PC-9 (cell line): Measurements from ENCODE around the gene MAMDC4. TPM values are rescaled to one million over a fixed set of nuclear protein-coding genes. Genes with fewer than 3 reads are reported as not detected.

Source experiments
- BruUV-seq: library from RNA; stranded (reverse); fragments of 400-500 nt; replicated peaks from 2 replicates; lab custom pipeline; 2021; lab: Mats Ljungman, UMichigan
- CTCF ChIA-PET: fragments of 300-600 bp; sonication (Branson Sonifier 250); formaldehyde crosslinking; loops from one replicate; lab custom pipeline; 2022; ENCODE audit warnings: antibody characterized with exemption; lab: Charles Lee
- POLR2A ChIA-PET: fragments of 300-600 bp; sonication (Branson Sonifier 250); formaldehyde crosslinking; loops from one replicate; lab custom pipeline; 2022; ENCODE audit warnings: antibody characterized with exemption; ENCODE audit not compliant: unreplicated experiment; lab: Charles Lee
- DNase-seq, 2 experiments: peaks; one replicate each; pipeline versions ENCODE4 v3.0.0 to v3.0.0-alpha.2; 2015 to 2022; ENCODE audit warnings: mixed read lengths in 1 of 2
- H2AFZ ChIP-seq: fragments of 200-600 bp; sonication (generic); 2 replicates; pipeline ENCODE4 v1.8.1; 2017; ENCODE audit warnings: antibody characterized with exemption
- H3F3A ChIP-seq: fragments of 200-600 bp; sonication (generic); 2 replicates; pipeline ENCODE4 v1.8.1; 2017; ENCODE audit warnings: antibody characterized with exemption, mild to moderate bottlenecking, low read depth; ENCODE audit not compliant: insufficient read depth
- H3K27ac ChIP-seq: fragments of 200-600 bp; sonication (generic); 2 replicates; pipeline ENCODE4 v1.6.1; 2016; ENCODE audit warnings: mixed run types
- H3K27me3 ChIP-seq: fragments of 200-600 bp; sonication (generic); 2 replicates; pipeline ENCODE4 v1.6.1; 2016; ENCODE audit warnings: low read depth, mixed run types; ENCODE audit not compliant: insufficient read depth
- H3K36me3 ChIP-seq: fragments of 200-600 bp; sonication (generic); 2 replicates; pipeline ENCODE4 v1.6.1; 2016; ENCODE audit warnings: low read depth, mixed run types
- H3K4me1 ChIP-seq: fragments of 200-600 bp; sonication (generic); replicated peaks from 2 replicates; pipeline ENCODE4 v1.6.1; 2016; ENCODE audit warnings: mixed run types; ENCODE audit not compliant: insufficient read depth
- H3K4me2 ChIP-seq: fragments of 200-600 bp; sonication (generic); 2 replicates; pipeline ENCODE4 v1.6.1; 2017; ENCODE audit warnings: mixed run types
- H3K4me3 ChIP-seq: fragments of 200-600 bp; sonication (generic); 2 replicates; pipeline ENCODE4 v1.6.1; 2016; ENCODE audit warnings: mixed run types
- H3K79me2 ChIP-seq: fragments of 200-600 bp; sonication (generic); 2 replicates; pipeline ENCODE4 v1.6.1; 2017; ENCODE audit warnings: low read depth, mixed run types
- H3K9me2 ChIP-seq: fragments of 200-600 bp; sonication (generic); 2 replicates; pipeline ENCODE4 v1.8.1; 2017; ENCODE audit warnings: mild to moderate bottlenecking; ENCODE audit not compliant: insufficient read depth
- H3K9me3 ChIP-seq: fragments of 200-600 bp; sonication (generic); 2 replicates; pipeline ENCODE4 v1.8.1; 2016; ENCODE audit warnings: low read depth; ENCODE audit not compliant: insufficient read depth
- H4K20me1 ChIP-seq: fragments of 200-600 bp; sonication (generic); 2 replicates; pipeline ENCODE4 v1.8.1; 2017; ENCODE audit not compliant: insufficient read depth
- CTCF ChIP-seq: fragments of 200-600 bp; sonication (generic); conservative IDR thresholded peaks from 2 replicates; pipeline ENCODE4 v1.6.1; 2017; ENCODE audit warnings: mixed run types, antibody characterized with exemption, mild to moderate bottlenecking, moderate library complexity
- EZH2 ChIP-seq: fragments of 200-600 bp; sonication (generic); IDR thresholded peaks from 2 replicates; pipeline ENCODE4 v1.8.0; 2017; ENCODE audit warnings: antibody characterized with exemption, low read depth
- intact Hi-C: fragments of 100-400 bp; cut with micrococcal nuclease; formaldehyde crosslinking; loops from one replicate; pipeline ENCODE4 v1.10.0; 2022; ENCODE audit not compliant: unreplicated experiment
- total RNA-seq: library from RNA; stranded (reverse); gene quantifications from 2 replicates; pipeline ENCODE4 v1.2.3, GENCODE V29; 2021

Gene MAMDC4
- total RNA-seq, 1 experiment from 2014 or later, result 9.2 TPM

- POLR2A ChIA-PET, result interaction anchor here (0.5 to 1.4 kb wide), 6 partner anchors 37 to 239 kb away, joined by 4 to 27 read pairs (median 14); partner anchors contain the start of genes MAN1B1 and PAXX
- peak overlapping the region; percentile 80 for H3K27ac ChIP-seq
These were observed 4.2 kb upstream of the MAMDC4 start for GRCh38 chr9:136847826-136848392.

GRCh38 chr9:136848393-136849037, 3.6 kb upstream of the MAMDC4 start:
- DNase-seq, result peak in 1 of 2 experiments; percentile 68

More at GRCh38 chr9:136847826-136848392, 4.2 kb upstream of the MAMDC4 start:
- DNase-seq, result peak; percentile 79 to 92
- Histone ChIP-seq H3K27me3 (no peaks in the 10 kb centered on the region), H3K9me2 (no peaks in the 10 kb centered on the region), H3K4me1 (peaks cover 6% of the 10 kb centered on the region; the same call in 1 of the 2 replicates), H4K20me1 (peaks cover 21% of the 10 kb centered on the region), H3K79me2 (no peaks in the 10 kb centered on the region), H3K36me3 (no peaks in the 10 kb centered on the region), H3F3A (peaks cover 22% of the 10 kb centered on the region; the same call in 1 of the 2 replicates), H2AFZ (peak overlapping the region; percentile 70; the same call in 1 of the 2 replicates), H3K4me3 (peak overlapping the region; percentile 87), H3K9me3 (no peaks in the 10 kb centered on the region), H3K4me2 (peak overlapping the region; percentile 85)
- CTCF ChIA-PET, result interaction anchor here (0.6 to 1.9 kb wide), 4 partner anchors 26 to 188 kb away, joined by 4 to 9 read pairs (median 6); no protein-coding TSS in a partner anchor
- no peak for TF ChIP-seq EZH2
- TF ChIP-seq CTCF, result no peak
- intact Hi-C loops, result loop anchor here (1.0 to 5.0 kb wide), 6 partner anchors 47 to 179 kb away; partner anchors contain the start of genes ABCA2, C8G, CLIC3 and FBXW5
- BruUV-seq, result TSS peak; percentile 14

More at GRCh38 chr9:136848393-136849037, 3.6 kb upstream of the MAMDC4 start:
- intact Hi-C loops, result loop anchor here (1.0 to 5.0 kb wide), 5 partner anchors 34 to 179 kb away; partner anchors contain the start of genes ABCA2, C8G, CLIC3 and FBXW5
- Histone ChIP-seq H2AFZ (peak overlapping the region; percentile 70; the same call in 1 of the 2 replicates), H3K36me3 (no peaks in the 10 kb centered on the region), H3K9me3 (no peaks in the 10 kb centered on the region), H3F3A (peaks cover 22% of the 10 kb centered on the region; the same call in 1 of the 2 replicates), H4K20me1 (peaks cover 21% of the 10 kb centered on the region), H3K9me2 (no peaks in the 10 kb centered on the region), H3K4me1 (peaks cover 6% of the 10 kb centered on the region; the same call in 1 of the 2 replicates), H3K27me3 (no peaks in the 10 kb centered on the region), H3K79me2 (no peaks in the 10 kb centered on the region), H3K27ac (peak overlapping the region; percentile 80), H3K4me2 (peak overlapping the region; percentile 85), H3K4me3 (peak overlapping the region; percentile 87)
- no peak for TF ChIP-seq CTCF
- TF ChIP-seq EZH2, result no peak
- ChIA-PET POLR2A (interaction anchor here (0.6 to 0.7 kb wide), 5 partner anchors 11 to 370 kb away, joined by 3 to 4 read pairs (median 3); partner anchors contain the start of gene MAN1B1), CTCF (interaction anchor here (0.7 to 1.9 kb wide), 2 partner anchors 85 to 100 kb away, joined by 4 to 9 read pairs; no protein-coding TSS in a partner anchor)
- TSS peak; percentile 79 for BruUV-seq
